Tibial nerve (tissue), 4 donors: ENCODE data around the gene AQP12B. TPM values are rescaled to one million over a fixed set of nuclear protein-coding genes. Genes with fewer than 3 reads are reported as not detected.

Source experiments
- DNase-seq, 2 donors: peaks; one replicate each; pipeline ENCODE4 v3.0.0-alpha.2; 2019; ENCODE audit warnings: low spot score in 2 of 2
- H3K27ac ChIP-seq, 4 donors: fragments of 200-600 bp; sonication (generic) in 3 of 4; one replicate each; pipeline ENCODE4 v1.5.1; 2017 to 2019; ENCODE audit warnings: mild to moderate bottlenecking in 1 of 4
- H3K27me3 ChIP-seq, 2 donors: fragments of 200-600 bp; sonication (generic) in 1 of 2; one replicate each; pipeline versions ENCODE4 v1.5.1 to v1.6.0; 2017 to 2019
- H3K36me3 ChIP-seq, 3 donors: fragments of 200-600 bp; sonication (generic); one replicate each; pipeline ENCODE4 v1.5.1; 2018 to 2019
- H3K4me1 ChIP-seq, 4 donors: fragments of 200-600 bp; sonication (generic) in 3 of 4; one replicate each; pipeline ENCODE4 v1.5.1; 2017 to 2019
- H3K4me3 ChIP-seq, 4 donors: fragments of 200-600 bp; sonication (generic) in 3 of 4; one replicate each; pipeline ENCODE4 v1.5.1; 2017 to 2019; ENCODE audit warnings: mild to moderate bottlenecking in 1 of 4, moderate library complexity in 1 of 4
- H3K9me3 ChIP-seq, 4 donors: fragments of 200-600 bp; sonication (generic) in 3 of 4; one replicate each; pipeline ENCODE4 v1.5.1; 2017 to 2019
- CTCF ChIP-seq, 5 experiments: fragments of 200-600 bp in 3 of 5; fragments of 450-650 bp in 2 of 5; sonication (generic) in 3 of 5; IDR thresholded peaks; one replicate each; pipeline ENCODE4 v1.5.1; 2016 to 2019; ENCODE audit warnings: antibody characterized with exemption in 5 of 5, mild to moderate bottlenecking in 3 of 5, moderate library complexity in 2 of 5
- EP300 ChIP-seq, 2 donors: sonication (generic); formaldehyde crosslinking; IDR thresholded peaks; one replicate each; pipeline ENCODE4 v1.6.1; 2017; ENCODE audit warnings: antibody characterized with exemption in 2 of 2, mild to moderate bottlenecking in 1 of 2
- POLR2A ChIP-seq, 2 donors: fragments of 450-650 bp; IDR thresholded peaks; one replicate each; pipeline ENCODE4 v1.6.1; 2017; ENCODE audit warnings: antibody characterized with exemption in 2 of 2, mild to moderate bottlenecking in 2 of 2, moderate library complexity in 2 of 2
- whole genome bisulfite sequencing, 2 donors: methylation state at CpG; one replicate each; pipeline ENCODE4 v1.1.5; 2018; 5-methylcytosine and 5-hydroxymethylcytosine counted together
- total RNA-seq, 4 donors: library from RNA; depleted of rRNA; stranded (reverse); fragments of >200 nt; gene quantifications; one replicate each; pipeline ENCODE4 v1.1.0, GENCODE V29; 2016

AQP12B gene
- total RNA-seq, 4 donors from 2014 or later, result 0.22 TPM; not detected in 3

DNA sequence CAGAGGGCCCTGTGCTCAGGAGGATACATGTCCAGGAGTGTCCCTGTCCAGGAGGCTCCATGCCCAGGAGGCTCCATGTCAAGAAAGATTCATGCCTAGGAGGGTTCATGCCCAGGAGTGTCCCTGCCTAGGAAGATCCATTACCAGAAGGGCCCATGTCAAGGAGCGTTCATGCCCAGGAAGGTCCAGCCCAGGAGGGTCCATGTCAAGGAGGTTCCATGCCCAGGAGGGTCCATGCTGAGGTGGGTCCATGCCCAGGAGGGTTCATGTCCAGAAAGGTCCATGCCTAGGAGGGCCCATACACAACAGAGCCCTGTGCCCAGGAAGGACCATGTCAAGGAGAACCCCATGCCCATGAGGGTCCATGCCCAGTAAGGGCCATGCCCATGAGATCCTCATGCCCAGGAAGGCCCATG, 50.4 kb downstream of the AQP12B start:
- Histone ChIP-seq H3K4me3 (no peak overlapping the region), H3K36me3 (peaks cover 0 to 12% (median 0%) of the 10 kb centered on the region in 3 donors), H3K4me1 (peaks cover 0 to 7% (median 0%) of the 10 kb centered on the region in 4 donors), H3K27me3 (no peaks in the 10 kb centered on the region), H3K27ac (no peak overlapping the region), H3K9me3 (peaks cover 0 to 17% (median 0%) of the 10 kb centered on the region in 4 donors)
- WGBS, 2 donors, result 100% methylated on average over 1 of the region's 1 CpG
- TF ChIP-seq CTCF (IDR thresholded peaks at IDR 0.05) (no peak), POLR2A (IDR thresholded peaks at IDR 0.05) (no peak), EP300 (IDR thresholded peaks at IDR 0.05) (no peak)
- DNase-seq, result no peak

DNA sequence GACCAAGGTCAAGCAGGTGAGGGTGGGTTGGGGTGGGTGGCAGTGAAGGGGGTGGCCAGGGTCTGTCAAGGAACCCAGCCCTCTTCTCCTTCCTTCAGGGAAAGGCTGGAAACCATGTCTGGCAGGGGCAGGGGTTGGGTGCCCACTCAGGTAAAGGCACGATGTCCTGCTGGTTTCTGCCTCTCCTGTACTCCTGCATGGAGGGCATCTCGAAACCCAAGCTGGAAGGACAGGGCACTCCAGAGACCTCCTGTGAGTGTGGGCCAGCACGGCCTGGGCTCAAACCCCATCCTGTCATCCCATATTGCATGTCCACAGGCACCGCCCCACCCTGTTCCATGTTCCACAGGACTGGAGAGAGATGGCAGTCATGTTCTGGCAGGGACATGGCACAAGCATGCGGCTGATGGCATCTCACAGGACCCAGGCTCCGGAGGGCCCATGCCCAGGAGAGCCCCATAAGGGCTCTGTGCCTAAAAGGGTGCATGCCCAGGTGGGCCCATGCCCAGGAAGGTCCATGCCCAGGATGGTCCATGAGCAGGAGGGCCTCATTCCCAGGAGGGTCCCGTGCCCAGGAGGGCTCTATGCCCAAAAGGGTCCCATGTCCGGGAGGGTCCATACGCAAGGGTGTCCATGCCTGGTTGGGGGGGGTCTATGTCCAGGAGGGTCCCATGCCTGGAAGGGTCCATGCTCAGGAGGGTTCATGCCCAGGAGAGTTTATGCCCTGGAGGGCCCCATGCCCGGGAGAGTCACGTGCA, 51.0 kb downstream of the AQP12B start:
- H3K36me3 ChIP-seq, result peaks cover 0 to 12% (median 0%) of the 10 kb centered on the region in 3 donors
- H3K9me3 ChIP-seq, result peaks cover 0 to 17% (median 0%) of the 10 kb centered on the region in 4 donors
- H3K27me3 ChIP-seq, result no peaks in the 10 kb centered on the region
- 83 to 89% methylated on average over 6 to 8 of the region's 11 CpGs for WGBS, 2 donors
- no peak for TF ChIP-seq CTCF (IDR thresholded peaks at IDR 0.05)
- no peak for TF ChIP-seq EP300 (IDR thresholded peaks at IDR 0.05)
- no peak for TF ChIP-seq POLR2A (IDR thresholded peaks at IDR 0.05)
- DNase-seq, result no peak
- no peak overlapping the region for H3K27ac ChIP-seq
- no peak overlapping the region for H3K4me3 ChIP-seq
- peaks cover 0 to 4% (median under 1%) of the 10 kb centered on the region in 4 donors for H3K4me1 ChIP-seq

DNA sequence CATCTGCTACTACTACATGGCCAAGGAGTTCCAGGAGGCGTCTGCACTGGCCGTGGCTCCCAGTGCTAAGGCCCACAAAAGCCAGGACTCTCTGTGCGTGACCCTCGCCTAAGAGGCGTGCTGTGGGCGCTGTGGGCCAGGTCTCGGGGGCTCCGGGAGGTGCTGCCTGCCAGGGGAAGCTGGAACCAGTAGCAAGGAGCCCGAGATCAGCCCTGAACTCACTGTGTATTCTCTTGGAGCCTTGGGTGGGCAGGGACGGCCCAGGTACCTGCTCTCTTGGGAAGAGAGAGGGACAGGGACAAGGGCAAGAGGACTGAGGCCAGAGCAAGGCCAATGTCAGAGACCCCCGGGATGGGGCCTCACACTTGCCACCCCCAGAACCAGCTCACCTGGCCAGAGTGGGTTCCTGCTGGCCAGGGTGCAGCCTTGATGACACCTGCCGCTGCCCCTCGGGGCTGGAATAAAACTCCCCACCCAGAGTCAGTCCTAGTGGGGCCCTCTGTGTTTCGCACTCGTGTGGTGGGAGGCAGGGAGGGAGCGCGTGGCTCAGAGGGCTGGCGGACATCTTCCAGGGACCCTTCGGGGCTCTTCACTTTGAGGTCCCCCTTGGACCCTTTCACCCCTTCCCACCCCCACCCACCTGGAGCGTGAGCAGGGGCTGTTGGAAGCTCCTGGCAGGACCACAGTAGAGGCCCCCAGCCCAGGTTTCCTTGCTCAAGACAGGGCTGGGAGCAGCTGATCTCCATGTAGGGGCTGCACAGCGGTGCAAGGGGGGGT, 51.7 kb downstream of the AQP12B start:
- no peak for DNase-seq
- no peak overlapping the region for H3K4me3 ChIP-seq
- TF ChIP-seq EP300 (IDR thresholded peaks at IDR 0.05) (no peak), POLR2A (IDR thresholded peaks at IDR 0.05) (no peak), CTCF (IDR thresholded peaks at IDR 0.05) (no peak)
- no peak overlapping the region for H3K27ac ChIP-seq
- H3K36me3 ChIP-seq, result peaks cover 0 to 12% (median 0%) of the 10 kb centered on the region in 3 donors
- peaks cover 0 to 17% (median 0%) of the 10 kb centered on the region in 4 donors for H3K9me3 ChIP-seq
- 94 to 95% methylated on average over 19 of the region's 21 CpGs for WGBS, 2 donors
- no peaks in the 10 kb centered on the region for H3K27me3 ChIP-seq
- peaks cover 0 to 4% (median 0%) of the 10 kb centered on the region in 4 donors for H3K4me1 ChIP-seq

DNA sequence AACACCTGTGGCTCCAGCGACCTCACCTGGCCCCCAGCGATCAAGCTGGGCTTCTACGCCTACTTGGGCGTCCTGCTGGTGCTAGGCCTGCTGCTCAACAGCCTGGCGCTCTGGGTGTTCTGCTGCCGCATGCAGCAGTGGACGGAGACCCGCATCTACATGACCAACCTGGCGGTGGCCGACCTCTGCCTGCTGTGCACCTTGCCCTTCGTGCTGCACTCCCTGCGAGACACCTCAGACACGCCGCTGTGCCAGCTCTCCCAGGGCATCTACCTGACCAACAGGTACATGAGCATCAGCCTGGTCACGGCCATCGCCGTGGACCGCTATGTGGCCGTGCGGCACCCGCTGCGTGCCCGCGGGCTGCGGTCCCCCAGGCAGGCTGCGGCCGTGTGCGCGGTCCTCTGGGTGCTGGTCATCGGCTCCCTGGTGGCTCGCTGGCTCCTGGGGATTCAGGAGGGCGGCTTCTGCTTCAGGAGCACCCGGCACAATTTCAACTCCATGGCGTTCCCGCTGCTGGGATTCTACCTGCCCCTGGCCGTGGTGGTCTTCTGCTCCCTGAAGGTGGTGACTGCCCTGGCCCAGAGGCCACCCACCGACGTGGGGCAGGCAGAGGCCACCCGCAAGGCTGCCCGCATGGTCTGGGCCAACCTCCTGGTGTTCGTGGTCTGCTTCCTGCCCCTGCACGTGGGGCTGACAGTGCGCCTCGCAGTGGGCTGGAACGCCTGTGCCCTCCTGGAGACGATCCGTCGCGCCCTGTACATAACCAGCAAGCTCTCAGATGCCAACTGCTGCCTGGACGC, 52.5 kb downstream of the AQP12B start:
- H3K36me3 ChIP-seq, result peaks cover 0 to 12% (median 0%) of the 10 kb centered on the region in 3 donors
- TF ChIP-seq POLR2A (IDR thresholded peaks at IDR 0.05), result no peak
- no peak for TF ChIP-seq CTCF (IDR thresholded peaks at IDR 0.05)
- TF ChIP-seq EP300 (IDR thresholded peaks at IDR 0.05), result no peak
- no peak overlapping the region for H3K4me3 ChIP-seq
- no peak overlapping the region for H3K27ac ChIP-seq
- H3K4me1 ChIP-seq, result peaks cover 0 to 7% (median 2%) of the 10 kb centered on the region in 4 donors
- 95% methylated on average over 32 to 41 of the region's 50 CpGs for WGBS, 2 donors
- H3K9me3 ChIP-seq, result peaks cover 0 to 17% (median 0%) of the 10 kb centered on the region in 4 donors
- DNase-seq, result no peak
- H3K27me3 ChIP-seq, result no peaks in the 10 kb centered on the region
